CD8-positive, alpha-beta memory T cell (primary cell): ENCODE measurements around the gene SCGB1A1. TPM values are rescaled to one million over a fixed set of nuclear protein-coding genes. Genes with fewer than 3 reads are reported as not detected.
"Not testable (repeated sequence)": the region's sequence is repeated elsewhere in the genome, so short reads cannot be mapped to it uniquely, and the experiment has no call there.

Source experiments
- CTCF ChIA-PET: fragments of 350-600 bp; sonication (Branson Sonifier 250); formaldehyde crosslinking; loops from one replicate; lab custom pipeline; 2021; ENCODE audit warnings: antibody characterized with exemption; lab: Charles Lee
- POLR2A ChIA-PET: fragments of 350-600 bp; sonication (Branson Sonifier 250); formaldehyde crosslinking; loops from one replicate; lab custom pipeline; 2021; ENCODE audit warnings: antibody characterized with exemption; lab: Charles Lee
- DNase-seq, 5 donors: peaks; one replicate each; pipeline versions ENCODE4 v3.0.0 to v3.0.0-alpha.2; 2020 to 2022; ENCODE audit warnings: mixed read lengths in 1 of 5
- H3K27ac ChIP-seq: one replicate; pipeline ENCODE4 v1.7.0; 2013; ENCODE audit warnings: low read depth, mild to moderate bottlenecking, low read length, moderate library complexity
- H3K27me3 ChIP-seq: 2 replicates; pipeline ENCODE4 v1.7.0; 2013; ENCODE audit warnings: low read length, mild to moderate bottlenecking; ENCODE audit not compliant: insufficient read depth, poor library complexity, severe bottlenecking
- H3K36me3 ChIP-seq: 2 replicates; pipeline ENCODE4 v1.7.0; 2013; ENCODE audit warnings: mild to moderate bottlenecking, low read length, moderate library complexity; ENCODE audit not compliant: insufficient read depth
- H3K4me1 ChIP-seq: 2 replicates; pipeline ENCODE4 v1.7.0; 2013; ENCODE audit warnings: mild to moderate bottlenecking, low read length, moderate library complexity; ENCODE audit not compliant: insufficient read depth
- H3K4me3 ChIP-seq: 2 replicates; pipeline ENCODE4 v1.7.0; 2013; ENCODE audit warnings: mild to moderate bottlenecking, low read length
- H3K9me3 ChIP-seq: 2 replicates; pipeline ENCODE4 v1.7.0; 2013; ENCODE audit warnings: mild to moderate bottlenecking, low read length
- H3K27ac Mint-ChIP-seq, 8 donors: one replicate each; pipeline ENCODE4 v1.8.0; 2020 to 2021; ENCODE audit warnings: mixed read lengths in 8 of 8, mild to moderate bottlenecking in 6 of 8, inconsistent platforms in 3 of 8, moderate library complexity in 3 of 8
- H3K27me3 Mint-ChIP-seq, 2 donors: one replicate each; pipeline ENCODE4 v1.8.0; 2020 to 2021; ENCODE audit warnings: mixed read lengths in 2 of 2, mild to moderate bottlenecking in 1 of 2, moderate library complexity in 1 of 2
- H3K36me3 Mint-ChIP-seq, 3 donors: one replicate each; pipeline ENCODE4 v1.8.0; 2020 to 2021; ENCODE audit warnings: mixed read lengths in 3 of 3, inconsistent platforms in 1 of 3, mild to moderate bottlenecking in 1 of 3
- H3K4me1 Mint-ChIP-seq, 3 donors: one replicate each; pipeline ENCODE4 v1.8.0; 2020 to 2021; ENCODE audit warnings: mixed read lengths in 3 of 3, inconsistent platforms in 1 of 3, mild to moderate bottlenecking in 1 of 3
- H3K4me3 Mint-ChIP-seq, 7 donors: one replicate each; pipeline ENCODE4 v1.8.0; 2020 to 2021; ENCODE audit warnings: mixed read lengths in 7 of 7, mild to moderate bottlenecking in 6 of 7, moderate library complexity in 4 of 7, inconsistent platforms in 2 of 7
- H3K9me3 Mint-ChIP-seq, 5 donors: one replicate each; pipeline ENCODE4 v1.8.0; 2020 to 2022; ENCODE audit warnings: mixed read lengths in 5 of 5, mild to moderate bottlenecking in 3 of 5, moderate library complexity in 2 of 5, inconsistent platforms in 1 of 5
- polyA plus RNA-seq: library from polyadenylated mRNA; unstranded; fragments of 300-500 nt; fragmentation: Illumina TruSeq; gene quantifications from one replicate; pipeline ENCODE4 v1.2.3, GENCODE V29; 2021
- total RNA-seq, 2 experiments: library from RNA; stranded (reverse); gene quantifications; one replicate each; pipeline ENCODE4 v1.2.3, GENCODE V29; 2021

The SCGB1A1 gene
- total and polyA plus RNA-seq, 3 experiments from 2014 or later = not detected

DNA sequence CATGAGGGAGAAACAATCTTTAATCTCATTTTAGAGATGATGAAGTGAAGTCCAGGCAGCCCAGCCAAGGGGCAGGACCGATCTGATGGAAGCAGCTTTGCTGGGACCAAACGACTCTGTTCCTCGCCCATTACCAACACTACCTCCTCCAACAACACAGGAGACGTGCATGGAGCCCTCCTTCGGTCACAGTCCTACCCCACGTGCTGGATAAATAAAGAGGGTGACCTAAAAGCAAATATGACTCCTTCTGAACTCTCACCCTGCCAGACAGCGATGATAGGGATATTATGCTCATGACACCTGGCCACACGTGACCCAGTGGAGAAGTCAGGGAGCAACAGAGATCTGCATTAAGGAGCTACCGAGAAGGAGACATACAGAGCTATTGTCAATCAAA lies 26.0 kb downstream of the SCGB1A1 start:
- no peak overlapping the region for H3K4me3 ChIP-seq
- peaks cover 18 to 38% of the 10 kb centered on the region in 2 donors for H3K27me3 Mint-ChIP-seq
- peak overlapping the region in 4 of 7 donors; percentile 39 to 71 (median 58) for H3K4me3 Mint-ChIP-seq
- no peak overlapping the region for H3K27ac ChIP-seq
- no peaks in the 10 kb centered on the region for H3K9me3 Mint-ChIP-seq
- CTCF ChIA-PET = interaction anchor here (1.2 to 1.8 kb wide), 2 partner anchors 20 to 114 kb away, joined by 3 to 6 read pairs; no protein-coding TSS in a partner anchor
- peaks cover 0 to 8% (median 4%) of the 10 kb centered on the region in 3 donors for H3K36me3 Mint-ChIP-seq
- no peaks in the 10 kb centered on the region for H3K27me3 ChIP-seq
- H3K4me1 ChIP-seq = peaks cover 10% of the 10 kb centered on the region
- POLR2A ChIA-PET = interaction anchor here (0.5 kb wide), 1 partner anchor 398 kb away, joined by 3 read pairs; no protein-coding TSS in a partner anchor
- no peaks in the 10 kb centered on the region for H3K36me3 ChIP-seq
- peaks cover 0 to 8% (median 0%) of the 10 kb centered on the region in 3 donors for H3K4me1 Mint-ChIP-seq
- H3K27ac Mint-ChIP-seq = peak overlapping the region in 3 of 8 donors; percentile 22 to 51 (median 28)
- no peak for DNase-seq
- no peaks in the 10 kb centered on the region for H3K9me3 ChIP-seq

DNA sequence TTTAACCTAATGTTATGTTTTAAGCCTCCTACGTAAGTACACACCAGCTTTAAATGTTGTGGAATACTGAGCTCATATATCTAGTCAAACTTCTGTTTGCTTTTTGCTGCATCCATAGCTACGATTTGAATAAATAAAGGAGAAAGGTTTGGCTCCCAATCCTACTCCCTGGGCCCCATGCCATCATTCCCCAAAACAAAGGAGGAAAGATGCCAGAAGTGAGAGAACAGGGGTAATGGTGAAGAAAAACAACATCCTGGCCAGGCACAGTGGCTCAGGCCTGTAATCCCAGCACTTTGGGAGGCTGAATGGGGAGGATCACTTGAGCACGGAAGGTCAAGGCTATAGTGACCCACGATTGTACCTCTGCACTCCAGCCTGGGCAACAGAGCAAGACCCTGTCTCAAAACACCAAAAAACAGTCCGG lies 26.5 kb downstream of the SCGB1A1 start:
- no peak for DNase-seq
- Mint-ChIP-seq H3K36me3 (peaks cover 0 to 8% (median 4%) of the 10 kb centered on the region in 3 donors), H3K4me3 (peak overlapping the region in 1 of 7 donors; percentile 71), H3K9me3 (no peaks in the 10 kb centered on the region), H3K4me1 (peaks cover 0 to 8% (median 0%) of the 10 kb centered on the region in 3 donors), H3K27me3 (peaks cover 18 to 38% of the 10 kb centered on the region in 2 donors), H3K27ac (no peak overlapping the region)
- H3K27me3 ChIP-seq = no peaks in the 10 kb centered on the region
- ChIA-PET CTCF (interaction anchor here (1.2 to 1.8 kb wide), 2 partner anchors 21 to 113 kb away, joined by 3 to 6 read pairs; no protein-coding TSS in a partner anchor), POLR2A (no interaction called here)
- H3K4me3 ChIP-seq = no peak overlapping the region
- no peaks in the 10 kb centered on the region for H3K9me3 ChIP-seq
- no peaks in the 10 kb centered on the region for H3K36me3 ChIP-seq
- no peak overlapping the region for H3K27ac ChIP-seq
- H3K4me1 ChIP-seq = peaks cover 10% of the 10 kb centered on the region

DNA sequence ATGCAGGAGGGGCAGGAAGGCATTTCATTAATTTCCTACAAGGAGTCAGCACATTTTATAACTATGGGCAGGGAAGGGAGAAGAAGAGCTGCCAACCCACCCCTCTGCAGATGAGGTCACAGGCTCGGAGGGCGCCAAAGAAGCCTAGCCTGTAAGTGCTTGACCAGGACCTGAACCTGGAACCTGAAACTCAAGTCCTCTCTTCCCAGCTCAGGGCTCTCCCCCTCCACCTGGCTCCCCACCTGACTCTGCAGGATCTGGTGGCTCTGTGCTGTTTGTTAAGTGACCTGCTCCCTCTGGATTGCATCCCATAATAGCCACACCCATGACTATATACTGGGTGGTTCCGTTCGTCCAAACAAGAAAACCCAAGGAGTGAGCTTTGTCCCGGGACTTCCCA lies 27.3 kb downstream of the SCGB1A1 start:
- POLR2A ChIA-PET = no interaction called here
- H3K36me3 ChIP-seq = no peaks in the 10 kb centered on the region

DNA sequence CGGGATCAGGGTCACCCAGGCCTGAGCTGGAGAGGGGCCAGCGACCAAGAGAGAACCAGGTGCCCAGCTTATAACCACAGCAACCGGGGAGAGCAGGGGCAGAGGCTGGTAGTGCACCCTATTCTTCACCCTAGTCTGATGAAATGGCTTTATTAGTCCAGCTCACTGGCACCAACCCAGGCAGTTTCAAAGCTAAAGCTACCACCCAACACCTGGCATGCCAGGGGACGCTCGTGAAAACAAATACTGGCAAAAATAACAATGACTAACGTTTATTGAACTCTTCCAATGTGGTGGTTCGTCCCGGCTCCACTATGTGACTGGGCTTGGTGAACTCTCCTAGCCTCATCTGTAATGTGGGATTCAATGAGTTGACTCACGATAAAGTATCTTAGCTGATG lies 30.6 kb downstream of the SCGB1A1 start:
- H3K9me3 ChIP-seq = no peaks in the 10 kb centered on the region
- no peaks in the 10 kb centered on the region for H3K27me3 ChIP-seq
- ChIA-PET CTCF (interaction anchor here (1.2 kb wide), 1 partner anchor 25 kb away, joined by 3 read pairs; no protein-coding TSS in a partner anchor), POLR2A (no interaction called here)
- DNase-seq = no peak
- H3K27me3 Mint-ChIP-seq = peaks cover 18 to 38% of the 10 kb centered on the region in 2 donors
- H3K4me1 ChIP-seq = peaks cover 6% of the 10 kb centered on the region
- peaks cover 0 to 8% (median 4%) of the 10 kb centered on the region in 3 donors for H3K36me3 Mint-ChIP-seq
- H3K4me3 ChIP-seq = no peak overlapping the region
- H3K36me3 ChIP-seq = no peaks in the 10 kb centered on the region
- H3K4me1 Mint-ChIP-seq = peaks cover 0 to 7% (median 0%) of the 10 kb centered on the region in 3 donors
- no peaks in the 10 kb centered on the region for H3K9me3 Mint-ChIP-seq
- H3K27ac ChIP-seq = no peak overlapping the region
- no peak overlapping the region for H3K27ac Mint-ChIP-seq
- H3K4me3 Mint-ChIP-seq = no peak overlapping the region

More for the DNA sequence above, 27.3 kb downstream of the SCGB1A1 start:
- H3K4me1 Mint-ChIP-seq = peaks cover 0 to 8% (median 0%) of the 10 kb centered on the region in 3 donors
- H3K27me3 Mint-ChIP-seq = peaks cover 18 to 38% of the 10 kb centered on the region in 2 donors
- CTCF ChIA-PET = no interaction called here
- DNase-seq = no peak
- peaks cover 0 to 8% (median 4%) of the 10 kb centered on the region in 3 donors for H3K36me3 Mint-ChIP-seq
- H3K27ac ChIP-seq = no peak overlapping the region
- H3K4me1 ChIP-seq = peaks cover 10% of the 10 kb centered on the region
- H3K27ac Mint-ChIP-seq = no peak overlapping the region
- no peaks in the 10 kb centered on the region for H3K27me3 ChIP-seq
- no peaks in the 10 kb centered on the region for H3K9me3 ChIP-seq
- no peak overlapping the region for H3K4me3 Mint-ChIP-seq
- no peaks in the 10 kb centered on the region for H3K9me3 Mint-ChIP-seq
- H3K4me3 ChIP-seq = no peak overlapping the region

DNA sequence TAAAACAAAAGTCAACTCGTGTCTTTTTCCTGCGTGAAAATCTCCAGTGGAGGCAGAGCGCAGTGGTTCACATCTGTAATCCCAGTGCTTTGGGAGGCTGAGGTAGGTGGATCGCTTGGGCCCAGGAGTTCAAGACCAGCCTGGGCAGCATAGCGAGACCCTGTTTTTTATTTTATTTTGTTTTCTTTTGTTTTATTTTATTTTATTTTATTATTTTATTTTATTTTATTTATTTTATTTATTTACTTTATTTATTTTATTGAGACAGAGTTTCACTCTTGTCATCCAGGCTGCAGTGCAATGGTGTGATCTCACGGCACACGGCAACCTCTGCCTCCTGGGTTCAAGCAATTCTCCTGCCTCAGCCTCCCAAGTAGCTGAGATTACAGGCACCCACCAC lies 31.1 kb downstream of the SCGB1A1 start:
- CTCF ChIA-PET = interaction anchor here (1.2 kb wide), 2 partner anchors 25 kb away, joined by 3 to 5 read pairs; no protein-coding TSS in a partner anchor
- H3K4me1 ChIP-seq, H3K9me3 ChIP-seq, H3K36me3 ChIP-seq, H3K4me1 Mint-ChIP-seq, POLR2A ChIA-PET, H3K27me3 ChIP-seq, DNase-seq, H3K27ac ChIP-seq, H3K9me3 Mint-ChIP-seq, H3K36me3 Mint-ChIP-seq, H3K4me3 ChIP-seq, H3K27ac Mint-ChIP-seq, H3K4me3 Mint-ChIP-seq: not testable (repeated sequence)
- peaks cover 17 to 33% of the 10 kb centered on the region in 2 donors for H3K27me3 Mint-ChIP-seq

DNA sequence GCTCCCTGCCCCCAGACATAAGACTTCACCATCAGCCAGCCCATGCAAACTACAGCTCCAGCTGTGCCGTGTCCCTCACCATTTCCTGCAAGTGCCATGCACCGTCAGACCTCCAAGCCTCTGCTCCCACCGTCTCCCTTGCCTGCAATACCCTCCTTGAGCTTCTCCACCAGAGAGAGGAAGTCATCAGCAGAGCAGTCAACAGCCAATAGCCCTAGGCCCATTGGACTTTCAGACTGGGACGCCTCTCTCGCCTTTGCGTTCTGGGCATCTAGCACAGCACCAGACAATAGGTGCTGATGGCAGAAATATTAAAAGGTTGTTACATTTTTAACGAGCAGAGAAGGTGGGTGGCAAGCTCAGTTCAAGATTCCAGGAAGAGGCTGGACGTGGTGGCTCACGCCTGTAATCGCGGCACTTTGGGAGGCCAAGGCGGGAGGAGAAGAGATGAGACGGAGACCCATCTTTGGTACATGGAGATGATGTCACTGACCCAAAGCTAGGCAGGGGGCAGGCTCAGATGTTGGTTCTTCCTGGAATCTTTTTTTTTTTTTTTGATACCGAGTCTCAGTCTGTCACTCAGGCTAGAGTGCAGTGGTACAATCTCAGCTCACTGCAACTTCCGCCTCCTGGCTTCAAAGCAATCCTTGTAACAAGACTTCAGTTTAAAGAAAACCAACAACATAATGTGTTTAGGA lies 31.9 kb downstream of the SCGB1A1 start:
- Histone ChIP-seq H3K27me3 (no peaks in the 10 kb centered on the region), H3K36me3 (no peaks in the 10 kb centered on the region), H3K4me3 (no peak overlapping the region), H3K27ac (no peak overlapping the region), H3K9me3 (no peaks in the 10 kb centered on the region), H3K4me1 (no peaks in the 10 kb centered on the region)
- no peak overlapping the region for H3K4me3 Mint-ChIP-seq
- H3K36me3 Mint-ChIP-seq = peaks cover 0 to 8% (median 4%) of the 10 kb centered on the region in 3 donors
- DNase-seq = no peak
- peaks cover 9 to 27% of the 10 kb centered on the region in 2 donors for H3K27me3 Mint-ChIP-seq
- H3K27ac Mint-ChIP-seq = no peak overlapping the region
- H3K9me3 Mint-ChIP-seq = no peaks in the 10 kb centered on the region
- CTCF ChIA-PET = interaction anchor here (1.2 kb wide), 1 partner anchor 26 kb away, joined by 5 read pairs; no protein-coding TSS in a partner anchor
- POLR2A ChIA-PET = no interaction called here
- H3K4me1 Mint-ChIP-seq = no peaks in the 10 kb centered on the region

DNA sequence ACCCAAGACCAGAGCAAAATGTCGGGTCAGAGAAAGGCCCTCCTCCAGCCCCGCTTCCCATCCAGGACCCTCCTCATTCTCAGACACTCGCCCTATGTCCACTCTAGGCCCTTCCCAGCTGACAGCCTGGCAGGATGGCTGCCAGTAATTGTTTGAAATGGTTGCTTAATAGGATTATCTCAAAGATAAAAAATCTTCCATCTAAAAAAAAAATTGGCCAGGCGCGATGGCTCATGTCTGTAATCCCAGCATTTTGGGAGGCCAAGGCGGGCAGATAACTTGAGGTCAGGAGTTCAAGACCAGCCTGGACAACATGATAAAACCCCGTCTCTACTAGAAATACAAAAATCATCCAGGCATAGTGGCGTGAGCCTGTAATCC lies 32.4 kb downstream of the SCGB1A1 start:
- Mint-ChIP-seq H3K27ac (no peak overlapping the region), H3K4me3 (no peak overlapping the region), H3K36me3 (peaks cover 0 to 8% (median 4%) of the 10 kb centered on the region in 3 donors), H3K4me1 (no peaks in the 10 kb centered on the region), H3K9me3 (no peaks in the 10 kb centered on the region), H3K27me3 (peaks cover 5 to 21% of the 10 kb centered on the region in 2 donors)
- no peaks in the 10 kb centered on the region for H3K27me3 ChIP-seq
- H3K4me1 ChIP-seq = no peaks in the 10 kb centered on the region
- no peak overlapping the region for H3K27ac ChIP-seq
- POLR2A ChIA-PET = no interaction called here
- H3K36me3 ChIP-seq = no peaks in the 10 kb centered on the region
- DNase-seq = no peak
- CTCF ChIA-PET = no interaction called here
- H3K9me3 ChIP-seq = no peaks in the 10 kb centered on the region
- no peak overlapping the region for H3K4me3 ChIP-seq

DNA sequence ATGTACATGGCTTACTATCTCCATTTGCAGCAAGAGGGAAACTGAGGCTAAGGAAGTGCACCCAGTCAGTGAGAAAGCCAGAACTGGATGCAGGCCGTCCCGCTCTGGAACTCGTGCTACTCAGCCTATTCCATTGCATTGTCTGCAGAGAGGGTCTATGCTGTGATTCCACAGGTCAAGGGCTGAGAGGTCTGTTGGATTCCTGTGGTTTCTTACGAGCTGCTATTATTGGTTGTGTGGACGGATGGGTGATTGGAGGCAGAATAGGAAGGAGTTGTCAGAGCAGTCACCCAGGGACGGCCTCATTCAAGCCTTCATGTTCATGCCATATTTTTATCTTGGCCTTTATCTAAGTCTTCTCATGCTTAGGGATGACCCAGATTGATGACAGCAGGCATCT lies 33.4 kb downstream of the SCGB1A1 start:
- DNase-seq = no peak
- ChIA-PET CTCF (no interaction called here), POLR2A (no interaction called here)
- Histone ChIP-seq H3K9me3 (no peaks in the 10 kb centered on the region), H3K27ac (no peak overlapping the region), H3K4me1 (no peaks in the 10 kb centered on the region), H3K36me3 (no peaks in the 10 kb centered on the region), H3K4me3 (no peak overlapping the region), H3K27me3 (no peaks in the 10 kb centered on the region)
- Mint-ChIP-seq H3K27ac (no peak overlapping the region), H3K4me1 (no peaks in the 10 kb centered on the region), H3K27me3 (peaks cover 4 to 11% of the 10 kb centered on the region in 2 donors), H3K4me3 (no peak overlapping the region), H3K9me3 (no peaks in the 10 kb centered on the region), H3K36me3 (peaks cover 0 to 8% (median 4%) of the 10 kb centered on the region in 3 donors)
